GM19043 (cell line): Measurements from ENCODE around the gene ZNF628.
"Not testable (repeated sequence)": the region's sequence is repeated elsewhere in the genome, so short reads cannot be mapped to it uniquely, and the experiment has no call there.

Experiments
- ATAC-seq: cut with Tn5 transposase; IDR thresholded peaks from one replicate; pipeline ENCODE4 v1.9.1; 2021; ENCODE audit warnings: low read depth; ENCODE audit not compliant: unreplicated experiment

The ZNF628 gene

DNA sequence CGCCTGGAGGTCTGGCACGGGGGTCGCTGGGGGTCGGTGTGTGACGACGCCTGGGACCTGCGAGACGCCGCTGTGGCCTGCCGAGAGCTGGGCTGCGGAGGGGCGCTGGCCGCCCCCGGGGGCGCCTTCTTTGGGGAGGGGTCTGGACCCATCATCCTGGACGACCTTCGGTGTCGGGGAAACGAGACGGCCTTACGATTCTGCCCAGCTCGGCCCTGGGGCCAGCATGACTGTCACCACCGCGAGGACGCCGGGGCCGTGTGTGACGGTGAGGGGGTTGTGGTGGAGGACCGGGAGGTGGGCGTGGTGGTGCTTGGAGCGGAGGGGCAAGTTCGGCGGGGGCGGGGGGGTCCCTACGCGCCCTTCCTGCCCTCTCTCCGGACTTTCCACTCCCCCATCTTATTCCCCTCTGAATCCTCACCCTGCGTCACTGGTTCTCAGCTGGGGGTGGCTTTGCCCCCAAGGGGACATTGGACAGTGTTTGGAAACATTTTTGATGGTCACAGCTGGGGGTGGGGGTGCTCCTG is 17.3 kb downstream of the ZNF628 start:
- no peak for ATAC-seq

- ATAC-seq, result no peak
Observed at GRCh38 chr19:55494172-55494761, 17.9 kb downstream of the ZNF628 start.

- no peak for ATAC-seq
Observed at GRCh38 chr19:55495646-55496349, 19.4 kb downstream of the ZNF628 start.

GRCh38 chr19:55496820-55497219 is 20.4 kb downstream of the ZNF628 start:
- not testable (repeated sequence) for ATAC-seq

DNA sequence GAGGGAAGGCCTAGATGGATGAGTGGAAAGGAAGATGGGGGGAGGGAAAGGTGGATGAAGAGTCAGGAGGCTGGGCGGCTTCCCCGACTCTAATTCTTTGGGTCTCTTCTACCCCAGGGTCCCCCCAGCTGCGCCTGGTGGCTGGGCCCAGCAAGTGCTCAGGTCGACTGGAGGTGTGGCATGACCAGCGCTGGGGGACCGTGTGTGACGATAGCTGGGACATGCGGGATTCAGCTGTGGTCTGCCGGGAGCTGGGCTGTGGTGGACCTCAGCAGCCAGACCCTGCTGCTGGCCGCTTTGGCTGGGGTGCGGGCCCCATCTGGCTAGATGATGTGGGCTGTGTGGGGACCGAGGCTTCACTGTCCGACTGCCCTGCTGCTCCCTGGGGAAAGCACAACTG is 21.3 kb downstream of the ZNF628 start:
- no peak for ATAC-seq

- no peak for ATAC-seq
Observed at GRCh38 chr19:55498246-55498840, 21.9 kb downstream of the ZNF628 start.

- no peak for ATAC-seq
Observed at GRCh38 chr19:55500368-55500952, 24.0 kb downstream of the ZNF628 start.

DNA sequence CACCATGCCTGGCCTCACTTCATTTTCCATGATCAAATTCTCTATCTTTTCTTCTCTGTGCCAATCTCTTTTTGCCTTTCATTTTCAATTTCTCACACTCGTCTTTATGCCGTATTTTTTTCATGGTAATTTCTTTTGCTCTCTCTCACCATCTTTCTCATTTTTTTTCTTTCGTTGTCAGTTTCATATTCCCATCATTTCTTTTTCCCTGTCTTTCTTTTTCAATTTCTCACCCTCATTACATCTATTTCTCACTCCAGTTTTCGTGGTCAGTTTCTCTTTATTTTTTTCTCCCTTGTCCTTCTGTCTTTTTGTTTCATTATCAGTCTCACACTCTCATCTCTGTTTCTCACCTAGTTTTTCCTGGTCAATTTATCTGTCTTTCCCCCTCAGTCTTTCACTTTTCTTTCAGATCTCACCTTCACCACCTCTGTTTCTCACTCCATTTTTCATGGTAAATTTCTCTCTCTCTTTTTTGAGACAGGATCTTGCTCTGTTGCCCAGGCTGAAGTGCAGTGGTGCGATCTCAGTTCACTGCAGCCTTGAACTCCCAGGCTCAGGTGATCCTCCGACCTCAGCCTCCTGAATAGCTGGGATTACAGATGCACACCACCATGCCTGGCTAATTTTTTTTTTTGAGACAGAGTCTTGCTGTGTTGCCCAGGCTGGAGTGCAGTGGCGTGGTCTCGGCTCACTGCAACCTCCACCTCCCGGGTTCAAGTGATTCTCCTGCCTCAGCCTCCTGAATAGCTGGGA is 26.0 kb downstream of the ZNF628 start:
- no peak for ATAC-seq

GRCh38 chr19:55503157-55503501 is 26.7 kb downstream of the ZNF628 start:
- ATAC-seq, result no peak

GRCh38 chr19:55503502-55504251 is 27.3 kb downstream of the ZNF628 start:
- ATAC-seq, result peak; percentile 81

- no peak for ATAC-seq
Observed at GRCh38 chr19:55504252-55504603, 27.8 kb downstream of the ZNF628 start.

- ATAC-seq, result no peak
Observed at GRCh38 chr19:55504981-55505380, 28.6 kb downstream of the ZNF628 start.

- ATAC-seq, result no peak
Observed at GRCh38 chr19:55508120-55508519, 31.7 kb downstream of the ZNF628 start.

- ATAC-seq, result peak; percentile 98
Observed at GRCh38 chr19:55516878-55517620, 40.6 kb downstream of the ZNF628 start.

GRCh38 chr19:55519451-55520311 is 43.3 kb downstream of the ZNF628 start:
- no peak for ATAC-seq

DNA sequence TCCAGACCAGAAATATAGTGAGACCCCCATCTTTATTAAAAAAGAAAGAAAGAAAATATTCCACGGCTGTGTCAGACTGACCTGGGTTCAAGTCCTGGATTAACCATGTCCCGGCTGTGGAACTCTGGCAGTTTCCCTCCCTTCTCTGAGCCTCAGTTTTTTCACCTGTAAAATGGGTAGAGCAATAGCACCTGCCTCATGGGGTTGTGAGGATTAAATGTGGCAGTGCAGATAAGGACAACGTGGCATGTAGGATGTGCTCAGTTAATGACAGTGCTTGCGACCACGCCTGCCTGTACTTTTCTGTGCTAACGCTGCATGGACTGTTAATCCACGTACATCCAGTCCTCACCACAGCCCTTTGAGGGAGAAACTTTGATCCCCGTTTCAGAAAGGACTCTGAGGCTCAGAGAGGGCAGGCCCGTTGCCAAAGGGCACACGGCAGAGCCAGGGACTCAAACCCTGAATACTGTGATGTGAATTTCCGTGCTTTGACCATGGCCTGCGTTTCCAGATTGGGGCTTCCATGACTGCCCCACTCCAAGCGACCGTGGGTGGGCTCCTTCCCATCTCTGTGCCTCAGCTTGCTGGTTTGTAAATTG is 44.4 kb downstream of the ZNF628 start:
- no peak for ATAC-seq

DNA sequence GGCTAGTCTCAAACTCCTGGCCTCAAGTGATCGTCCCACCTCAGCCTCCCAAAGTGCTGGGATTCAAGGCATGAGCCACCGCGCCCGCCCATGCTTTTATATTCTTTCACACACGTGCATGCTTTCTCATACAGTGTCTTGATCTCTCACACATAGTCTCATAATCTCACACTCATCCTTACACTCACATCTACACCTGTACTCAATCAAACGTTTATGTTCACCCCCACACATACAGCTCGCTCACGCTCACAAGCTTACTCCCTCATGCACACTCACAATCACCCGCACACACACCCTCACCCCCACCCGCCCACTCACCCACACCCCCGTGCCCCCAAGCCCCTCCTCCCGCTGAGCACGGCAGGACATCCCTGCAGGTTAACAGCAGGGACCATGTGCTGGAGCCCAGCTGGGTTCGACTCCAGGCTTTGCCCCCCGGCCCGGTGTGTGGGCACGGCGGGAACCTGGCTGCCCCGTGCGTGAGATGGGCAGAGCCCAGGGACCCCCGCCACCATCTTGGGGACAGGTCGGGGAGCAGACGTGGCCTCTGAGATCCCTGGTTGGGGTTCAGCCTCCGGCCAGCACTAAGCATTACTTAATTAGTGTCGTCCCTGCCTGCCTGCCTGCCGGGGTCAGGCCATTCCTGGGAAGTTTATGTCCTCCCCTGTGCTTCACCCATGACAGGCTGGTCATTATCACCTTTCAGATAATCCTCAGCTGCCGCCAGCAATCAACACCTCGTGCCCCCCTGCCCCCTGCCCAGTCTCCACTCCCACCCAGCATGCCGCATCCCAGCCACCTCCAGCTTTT is 49.1 kb downstream of the ZNF628 start:
- ATAC-seq, result no peak
